Right atrium auricular region (tissue), 2 donors: Measurements from ENCODE around the gene PRDM16. TPM values are rescaled to one million over a fixed set of nuclear protein-coding genes. Genes with fewer than 3 reads are reported as not detected.

Experiments
- DNase-seq: peaks from one replicate; pipeline ENCODE4 v3.0.0-alpha.2; 2019; ENCODE audit warnings: low spot score
- H3K27ac ChIP-seq, 2 donors: fragments of 200-600 bp; sonication (generic); 1 replicate in 1 of 2; 2 replicates in 1 of 2; pipeline ENCODE4 v1.5.1; 2016 to 2019
- H3K27me3 ChIP-seq, 2 donors: fragments of 200-600 bp; sonication (generic); one replicate each; pipeline versions ENCODE4 v1.5.1 to v1.6.0; 2017 to 2019
- H3K36me3 ChIP-seq: fragments of 200-600 bp; sonication (generic); one replicate; pipeline ENCODE4 v1.5.1; 2016
- H3K4me1 ChIP-seq, 2 donors: fragments of 200-600 bp; sonication (generic); one replicate each; pipeline versions ENCODE4 v1.5.1 to v1.6.0; 2017 to 2019
- H3K4me3 ChIP-seq, 2 donors: fragments of 200-600 bp; sonication (generic); 1 replicate in 1 of 2; 2 replicates in 1 of 2; pipeline ENCODE4 v1.5.1; 2017 to 2019; ENCODE audit warnings: mild to moderate bottlenecking in 1 of 2, moderate library complexity in 1 of 2
- H3K9me3 ChIP-seq, 2 donors: fragments of 200-600 bp; sonication (generic); one replicate each; pipeline ENCODE4 v1.5.1; 2019
- total RNA-seq, 2 donors: library from RNA; depleted of rRNA; stranded (reverse); fragments of >200 nt; gene quantifications; one replicate each; pipeline ENCODE4 v1.1.0, GENCODE V29; 2016
- TF ChIP-seq, protein P1 (sequence below), 2 donors: fragments of 200-600 bp; sonication (generic); IDR thresholded peaks; one replicate each; pipeline ENCODE4 v1.5.1; 2019; ENCODE audit warnings: antibody characterized with exemption in 2 of 2

Gene PRDM16
- total RNA-seq, 2 donors from 2014 or later = 0.22 to 3.3 TPM

- no peak for DNase-seq
- Histone ChIP-seq H3K9me3 (peaks cover 0 to 12% of the 10 kb centered on the region in 2 donors), H3K27ac (no peak overlapping the region), H3K4me1 (no peaks in the 10 kb centered on the region), H3K4me3 (no peak overlapping the region), H3K27me3 (no peaks in the 10 kb centered on the region), H3K36me3 (no peaks in the 10 kb centered on the region)
- TF ChIP-seq, protein P1, sequence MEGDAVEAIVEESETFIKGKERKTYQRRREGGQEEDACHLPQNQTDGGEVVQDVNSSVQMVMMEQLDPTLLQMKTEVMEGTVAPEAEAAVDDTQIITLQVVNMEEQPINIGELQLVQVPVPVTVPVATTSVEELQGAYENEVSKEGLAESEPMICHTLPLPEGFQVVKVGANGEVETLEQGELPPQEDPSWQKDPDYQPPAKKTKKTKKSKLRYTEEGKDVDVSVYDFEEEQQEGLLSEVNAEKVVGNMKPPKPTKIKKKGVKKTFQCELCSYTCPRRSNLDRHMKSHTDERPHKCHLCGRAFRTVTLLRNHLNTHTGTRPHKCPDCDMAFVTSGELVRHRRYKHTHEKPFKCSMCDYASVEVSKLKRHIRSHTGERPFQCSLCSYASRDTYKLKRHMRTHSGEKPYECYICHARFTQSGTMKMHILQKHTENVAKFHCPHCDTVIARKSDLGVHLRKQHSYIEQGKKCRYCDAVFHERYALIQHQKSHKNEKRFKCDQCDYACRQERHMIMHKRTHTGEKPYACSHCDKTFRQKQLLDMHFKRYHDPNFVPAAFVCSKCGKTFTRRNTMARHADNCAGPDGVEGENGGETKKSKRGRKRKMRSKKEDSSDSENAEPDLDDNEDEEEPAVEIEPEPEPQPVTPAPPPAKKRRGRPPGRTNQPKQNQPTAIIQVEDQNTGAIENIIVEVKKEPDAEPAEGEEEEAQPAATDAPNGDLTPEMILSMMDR (IDR thresholded peaks at IDR 0.05) = no peak
These were observed 38.2 kb downstream of the PRDM16 start for GRCh38 chr1:3107201-3107600.

- Histone ChIP-seq H3K4me1 (no peaks in the 10 kb centered on the region), H3K4me3 (no peak overlapping the region), H3K9me3 (peaks cover 0 to 12% of the 10 kb centered on the region in 2 donors), H3K27ac (no peak overlapping the region), H3K36me3 (no peaks in the 10 kb centered on the region), H3K27me3 (no peaks in the 10 kb centered on the region)
- TF ChIP-seq, protein P1 (IDR thresholded peaks at IDR 0.05) = no peak
- no peak for DNase-seq
These were observed 40.4 kb downstream of the PRDM16 start for GRCh38 chr1:3109355-3109754.

DNA sequence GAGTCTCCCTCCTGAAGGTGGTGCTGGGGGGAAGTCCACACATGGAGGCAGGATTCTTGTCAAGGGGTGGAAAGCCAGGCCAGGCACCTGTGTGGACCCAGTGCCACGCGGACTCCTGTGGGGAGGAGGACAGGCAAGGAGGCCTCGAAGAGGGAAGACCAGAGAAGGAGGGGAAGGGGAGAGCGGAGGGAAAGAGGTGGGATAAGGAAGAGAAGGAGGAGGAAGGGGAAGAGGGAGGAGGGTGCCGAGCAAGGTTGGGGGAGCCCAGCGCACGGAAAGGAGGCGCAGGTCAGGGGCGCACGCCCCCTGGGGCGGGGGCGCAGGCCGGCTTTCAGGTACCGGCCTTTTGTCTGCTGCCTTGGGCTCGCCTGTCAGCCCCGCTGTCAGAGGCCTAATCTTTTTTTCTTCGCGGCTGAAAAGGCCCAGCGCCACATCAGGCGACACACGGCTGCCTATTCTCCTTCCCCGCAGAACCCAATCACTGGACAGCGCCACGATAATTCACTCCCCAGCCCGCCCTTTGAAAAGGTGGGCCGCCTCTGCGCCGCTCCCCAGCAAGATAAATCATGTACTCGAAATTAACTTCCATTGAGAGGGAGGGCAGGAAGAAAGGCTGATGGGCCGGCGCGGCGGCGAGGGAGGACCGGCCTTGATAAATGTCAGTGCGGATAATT, 42.5 kb downstream of the PRDM16 start:
- Histone ChIP-seq H3K4me3 (no peak overlapping the region), H3K9me3 (peaks cover 0 to 12% of the 10 kb centered on the region in 2 donors), H3K36me3 (no peaks in the 10 kb centered on the region), H3K27ac (no peak overlapping the region), H3K27me3 (no peaks in the 10 kb centered on the region), H3K4me1 (no peaks in the 10 kb centered on the region)
- TF ChIP-seq, protein P1 (IDR thresholded peaks at IDR 0.05) = no peak
- DNase-seq = no peak

- H3K27me3 ChIP-seq = no peaks in the 10 kb centered on the region
- H3K36me3 ChIP-seq = no peaks in the 10 kb centered on the region
- no peak for DNase-seq
- TF ChIP-seq, protein P1 (IDR thresholded peaks at IDR 0.05) = no peak
- no peak overlapping the region for H3K27ac ChIP-seq
- H3K4me1 ChIP-seq = no peaks in the 10 kb centered on the region
- H3K4me3 ChIP-seq = no peak overlapping the region
- H3K9me3 ChIP-seq = peaks cover 0 to 11% of the 10 kb centered on the region in 2 donors
These were observed 43.5 kb downstream of the PRDM16 start for GRCh38 chr1:3112526-3112925.

GRCh38 chr1:3113047-3113740, 44.2 kb downstream of the PRDM16 start:
- Histone ChIP-seq H3K4me1 (no peaks in the 10 kb centered on the region), H3K4me3 (no peak overlapping the region), H3K36me3 (no peaks in the 10 kb centered on the region), H3K27me3 (no peaks in the 10 kb centered on the region), H3K27ac (no peak overlapping the region), H3K9me3 (peaks cover 0 to 4% of the 10 kb centered on the region in 2 donors)
- TF ChIP-seq, protein P1 (IDR thresholded peaks at IDR 0.05) = no peak
- no peak for DNase-seq
